Measurements from ENCODE around the gene PTPRT.

DNA sequence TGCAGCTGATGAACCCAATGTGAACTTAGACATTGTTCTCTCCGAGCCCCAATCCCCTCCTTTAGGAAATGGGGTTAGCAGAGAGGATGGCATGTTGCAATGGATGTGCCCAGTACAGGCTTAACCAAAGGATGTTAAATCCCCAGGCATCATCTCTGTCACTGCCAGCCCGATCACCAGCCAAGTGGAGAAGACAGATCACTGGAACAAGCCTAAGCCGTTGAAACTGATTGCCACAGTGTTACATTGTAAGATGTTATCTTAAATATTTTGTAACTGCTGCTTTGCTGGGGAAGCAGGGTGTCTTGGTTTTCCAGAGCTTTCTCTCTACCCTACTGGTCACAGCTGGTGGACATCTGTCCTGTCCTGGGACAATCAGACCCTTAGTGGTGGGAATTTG, 788.1 kb downstream of the PTPRT start:
- no peak for TF ChIP-seq CTCF (IDR thresholded peaks at IDR 0.05; ENCODE audit: low read depth, low read length)
- no peak for TF ChIP-seq POLR2A (IDR thresholded peaks at IDR 0.05; ENCODE audit: extremely low read depth, insufficient read length)
- no peak for TF ChIP-seq MYC (IDR thresholded peaks at IDR 0.05; ENCODE audit: low read depth, low read length)
- TF ChIP-seq, protein P1, sequence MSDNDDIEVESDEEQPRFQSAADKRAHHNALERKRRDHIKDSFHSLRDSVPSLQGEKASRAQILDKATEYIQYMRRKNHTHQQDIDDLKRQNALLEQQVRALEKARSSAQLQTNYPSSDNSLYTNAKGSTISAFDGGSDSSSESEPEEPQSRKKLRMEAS (IDR thresholded peaks at IDR 0.05; ENCODE audit: low read depth, low read length) = no peak

All from NB4 (cell line).